Astrocyte (in vitro differentiated cells and primary cell): ENCODE data around the gene ASB4. TPM values are rescaled to one million over a fixed set of nuclear protein-coding genes. Genes with fewer than 3 reads are reported as not detected.
A peak's percentile ranks its signal among the peaks of the same experiment; 100 is the strongest.

ENCODE experiments used
- DNase-seq: peaks from one replicate; pipeline ENCODE4 v3.0.0-alpha.2; 2010; ENCODE audit warnings: low read depth
- FAIRE-seq: peaks from 2 replicates; lab custom pipeline; 2011; peaks lifted over from hg19 to GRCh38; lab: Jason Lieb, UNC
- H2AFZ ChIP-seq: 2 replicates; pipeline ENCODE4 v1.6.0; 2012; ENCODE audit warnings: low read depth, low read length, inconsistent platforms
- H3K27ac ChIP-seq: 2 replicates; pipeline ENCODE4 v1.5.1; 2011; ENCODE audit warnings: low read depth, low read length, inconsistent platforms
- H3K27me3 ChIP-seq: 2 replicates; pipeline ENCODE4 v1.6.0; 2011; ENCODE audit warnings: low read length, inconsistent platforms; ENCODE audit not compliant: insufficient read depth
- H3K36me3 ChIP-seq: 2 replicates; pipeline ENCODE4 v1.5.1; 2011; ENCODE audit warnings: low read length, inconsistent platforms; ENCODE audit not compliant: insufficient read depth
- H3K4me1 ChIP-seq: 2 replicates; pipeline ENCODE4 v1.5.1; 2011; ENCODE audit warnings: low read length, inconsistent platforms; ENCODE audit not compliant: insufficient read depth
- H3K4me2 ChIP-seq: 2 replicates; pipeline ENCODE4 v1.6.0; 2012; ENCODE audit warnings: low read length, inconsistent platforms
- H3K4me3 ChIP-seq: 2 replicates; pipeline ENCODE4 v1.5.1; 2011; ENCODE audit warnings: low read depth, mild to moderate bottlenecking, low read length, inconsistent platforms; ENCODE audit not compliant: insufficient read depth
- H3K79me2 ChIP-seq: 2 replicates; pipeline ENCODE4 v1.6.0; 2012; ENCODE audit warnings: mild to moderate bottlenecking, low read length, inconsistent platforms; ENCODE audit not compliant: insufficient read depth
- H3K9ac ChIP-seq: 2 replicates; pipeline ENCODE4 v1.6.0; 2012; ENCODE audit warnings: mild to moderate bottlenecking, low read length, inconsistent platforms
- H3K9me3 ChIP-seq: 2 replicates; pipeline ENCODE4 v1.5.1; 2012; ENCODE audit warnings: low read depth, mild to moderate bottlenecking, low read length, inconsistent platforms; ENCODE audit not compliant: insufficient read depth
- H4K20me1 ChIP-seq: 2 replicates; pipeline ENCODE4 v1.6.0; 2012; ENCODE audit warnings: low read length, inconsistent platforms; ENCODE audit not compliant: insufficient read depth
- H3K27ac Mint-ChIP-seq: one replicate; pipeline ENCODE4 v1.8.0; 2021; ENCODE audit warnings: mild to moderate bottlenecking, mixed read lengths; ENCODE audit not compliant: unreplicated experiment
- H3K27me3 Mint-ChIP-seq: one replicate; pipeline ENCODE4 v1.8.0; 2021; ENCODE audit warnings: low read depth, mixed read lengths; ENCODE audit not compliant: unreplicated experiment
- H3K36me3 Mint-ChIP-seq: one replicate; pipeline ENCODE4 v1.8.0; 2021; ENCODE audit warnings: low read depth, mixed read lengths; ENCODE audit not compliant: unreplicated experiment
- H3K4me1 Mint-ChIP-seq: one replicate; pipeline ENCODE4 v1.8.0; 2021; ENCODE audit warnings: low read depth, mixed read lengths; ENCODE audit not compliant: unreplicated experiment
- H3K4me3 Mint-ChIP-seq: one replicate; pipeline ENCODE4 v1.8.0; 2021; ENCODE audit warnings: mild to moderate bottlenecking, moderate library complexity, mixed read lengths; ENCODE audit not compliant: unreplicated experiment
- H3K9me3 Mint-ChIP-seq: one replicate; pipeline ENCODE4 v1.8.0; 2021; ENCODE audit warnings: mild to moderate bottlenecking, mixed read lengths; ENCODE audit not compliant: unreplicated experiment
- EZH2 ChIP-seq: IDR thresholded peaks from 2 replicates; pipeline ENCODE4 v1.6.1; 2012; ENCODE audit warnings: mild to moderate bottlenecking, low read length, inconsistent platforms; ENCODE audit not compliant: insufficient read depth
- total RNA-seq: library from RNA; stranded (reverse); gene quantifications from 2 replicates; pipeline ENCODE4 v1.2.1, GENCODE V29; 2021
- TF ChIP-seq, protein P1 (sequence below): IDR thresholded peaks from 2 replicates; pipeline ENCODE4 v1.5.1; 2011; ENCODE audit warnings: low read depth, mild to moderate bottlenecking, inconsistent platforms, low read length, moderate library complexity; ENCODE audit not compliant: insufficient read depth

The ASB4 gene
- total RNA-seq, 1 donor from 2014 or later, result not detected

DNA sequence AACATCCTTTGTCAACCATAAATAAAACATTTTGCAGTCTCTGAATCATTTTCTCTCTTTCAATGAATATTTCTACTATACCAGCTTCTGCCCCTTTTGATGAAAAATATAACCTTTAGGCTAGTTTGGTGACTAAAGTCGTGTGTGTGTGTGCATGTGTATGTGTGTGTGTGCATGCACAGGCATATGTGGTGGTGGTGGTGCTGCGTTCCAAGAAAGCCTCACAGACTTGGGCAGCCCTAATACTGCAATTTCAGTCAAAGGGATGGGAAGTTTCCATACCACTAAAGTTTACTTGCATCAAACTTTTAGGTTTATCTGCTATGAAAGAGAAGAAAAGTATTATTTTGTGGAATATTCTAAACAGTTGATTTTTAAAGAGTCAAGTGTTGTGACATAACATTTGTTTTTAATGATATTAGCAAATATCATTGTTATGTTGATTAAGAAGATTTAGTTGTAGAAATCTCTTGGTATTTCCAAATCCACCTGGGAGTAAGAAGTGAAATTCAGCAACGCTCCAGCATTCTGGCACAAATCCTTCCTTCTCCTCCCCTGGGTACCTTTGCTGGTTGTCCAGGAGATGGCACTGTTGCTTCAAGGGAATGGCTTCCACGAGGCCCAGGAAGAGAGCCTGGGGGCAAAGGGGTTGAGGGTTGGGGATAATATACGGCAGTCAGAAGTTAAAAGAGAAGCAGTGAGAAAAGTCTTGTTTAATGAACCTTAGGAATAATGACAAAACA, 41.5 kb downstream of the ASB4 start:
- Mint-ChIP-seq H3K27me3 (no peaks in the 10 kb centered on the region), H3K36me3 (no peaks in the 10 kb centered on the region), H3K4me1 (peaks cover 3% of the 10 kb centered on the region), H3K4me3 (no peak overlapping the region), H3K27ac (no peak overlapping the region), H3K9me3 (no peaks in the 10 kb centered on the region)
- FAIRE-seq (no peak), DNase-seq (peak; percentile 8)
- H2AFZ ChIP-seq, result no peak overlapping the region
- no peak overlapping the region for H3K27ac ChIP-seq
- no peaks in the 10 kb centered on the region for H3K9me3 ChIP-seq
- TF ChIP-seq, protein P1, sequence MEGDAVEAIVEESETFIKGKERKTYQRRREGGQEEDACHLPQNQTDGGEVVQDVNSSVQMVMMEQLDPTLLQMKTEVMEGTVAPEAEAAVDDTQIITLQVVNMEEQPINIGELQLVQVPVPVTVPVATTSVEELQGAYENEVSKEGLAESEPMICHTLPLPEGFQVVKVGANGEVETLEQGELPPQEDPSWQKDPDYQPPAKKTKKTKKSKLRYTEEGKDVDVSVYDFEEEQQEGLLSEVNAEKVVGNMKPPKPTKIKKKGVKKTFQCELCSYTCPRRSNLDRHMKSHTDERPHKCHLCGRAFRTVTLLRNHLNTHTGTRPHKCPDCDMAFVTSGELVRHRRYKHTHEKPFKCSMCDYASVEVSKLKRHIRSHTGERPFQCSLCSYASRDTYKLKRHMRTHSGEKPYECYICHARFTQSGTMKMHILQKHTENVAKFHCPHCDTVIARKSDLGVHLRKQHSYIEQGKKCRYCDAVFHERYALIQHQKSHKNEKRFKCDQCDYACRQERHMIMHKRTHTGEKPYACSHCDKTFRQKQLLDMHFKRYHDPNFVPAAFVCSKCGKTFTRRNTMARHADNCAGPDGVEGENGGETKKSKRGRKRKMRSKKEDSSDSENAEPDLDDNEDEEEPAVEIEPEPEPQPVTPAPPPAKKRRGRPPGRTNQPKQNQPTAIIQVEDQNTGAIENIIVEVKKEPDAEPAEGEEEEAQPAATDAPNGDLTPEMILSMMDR, result peak; percentile 91
- no peak for TF ChIP-seq EZH2
- no peak overlapping the region for H3K4me2 ChIP-seq
- H3K4me3 ChIP-seq, result no peak overlapping the region
- H3K27me3 ChIP-seq, result no peaks in the 10 kb centered on the region
- no peaks in the 10 kb centered on the region for H3K79me2 ChIP-seq
- no peaks in the 10 kb centered on the region for H3K4me1 ChIP-seq
- H3K36me3 ChIP-seq, result no peaks in the 10 kb centered on the region
- H4K20me1 ChIP-seq, result no peaks in the 10 kb centered on the region
- no peak overlapping the region for H3K9ac ChIP-seq

DNA sequence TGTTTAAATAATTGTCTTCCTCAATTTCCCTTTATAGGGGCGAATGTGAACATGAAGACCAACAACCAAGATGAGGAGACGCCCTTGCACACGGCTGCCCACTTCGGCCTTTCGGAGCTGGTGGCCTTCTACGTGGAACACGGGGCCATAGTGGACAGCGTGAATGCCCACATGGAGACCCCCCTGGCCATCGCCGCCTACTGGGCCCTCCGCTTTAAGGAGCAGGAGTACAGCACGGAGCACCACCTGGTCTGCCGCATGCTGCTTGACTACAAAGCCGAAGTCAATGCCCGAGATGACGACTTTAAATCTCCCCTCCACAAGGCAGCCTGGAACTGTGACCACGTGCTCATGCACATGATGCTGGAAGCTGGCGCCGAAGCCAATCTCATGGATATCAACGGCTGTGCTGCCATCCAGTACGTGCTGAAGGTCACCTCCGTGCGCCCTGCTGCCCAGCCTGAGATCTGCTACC, 42.1 kb downstream of the ASB4 start:
- no peaks in the 10 kb centered on the region for H3K36me3 Mint-ChIP-seq
- DNase-seq, result no peak

More for the DNA sequence above, 42.1 kb downstream of the ASB4 start:
- peaks cover 3% of the 10 kb centered on the region for H3K27me3 ChIP-seq
- H3K9me3 ChIP-seq, result no peaks in the 10 kb centered on the region
- no peaks in the 10 kb centered on the region for H3K4me1 ChIP-seq
- Mint-ChIP-seq H3K27ac (no peak overlapping the region), H3K27me3 (no peaks in the 10 kb centered on the region), H3K4me1 (peaks cover 3% of the 10 kb centered on the region), H3K4me3 (no peak overlapping the region), H3K9me3 (no peaks in the 10 kb centered on the region)
- no peaks in the 10 kb centered on the region for H3K79me2 ChIP-seq
- no peak overlapping the region for H3K4me2 ChIP-seq
- no peaks in the 10 kb centered on the region for H4K20me1 ChIP-seq
- no peaks in the 10 kb centered on the region for H3K36me3 ChIP-seq
- FAIRE-seq, result no peak
- no peak overlapping the region for H2AFZ ChIP-seq
- H3K9ac ChIP-seq, result no peak overlapping the region
- TF ChIP-seq, protein P1, result no peak
- TF ChIP-seq EZH2, result no peak
- H3K27ac ChIP-seq, result no peak overlapping the region
- H3K4me3 ChIP-seq, result no peak overlapping the region
